Ovary (tissue), 3 donors: ENCODE results near the gene CARD9.

Experiments
- CTCF ChIP-seq, 3 donors: fragments of 450-650 bp in 2 of 3; fragments of 200-600 bp in 1 of 3; IDR thresholded peaks; one replicate each; pipeline versions ENCODE4 v1.5.1 to v1.8.0; 2016 to 2022; ENCODE audit warnings: antibody characterized with exemption in 3 of 3, mild to moderate bottlenecking in 1 of 3
- EP300 ChIP-seq: sonication (generic); formaldehyde crosslinking; IDR thresholded peaks from one replicate; pipeline ENCODE4 v1.6.1; 2017; ENCODE audit warnings: antibody characterized with exemption
- POLR2A ChIP-seq: fragments of 450-650 bp; IDR thresholded peaks from one replicate; pipeline ENCODE4 v1.6.1; 2017; ENCODE audit warnings: antibody characterized with exemption, mild to moderate bottlenecking, moderate library complexity
- donor health status: DM: no; HTN: no; CAD: no.

- TF ChIP-seq CTCF (IDR thresholded peaks at IDR 0.05) (no peak), POLR2A (no peak), EP300 (no peak)
Observed at GRCh38 chr9:136358016-136358415, 15.5 kb downstream of the CARD9 start.
